Coronary artery (tissue), 2 donors: Measurements from ENCODE around the gene BRF1.

Source experiments
- DNase-seq: peaks from one replicate; pipeline ENCODE4 v3.0.0-alpha.2; 2017; ENCODE audit warnings: low spot score
- H3K27ac ChIP-seq, 2 donors: fragments of 200-600 bp; sonication (generic); one replicate each; pipeline ENCODE4 v1.5.1; 2016 to 2019
- H3K4me3 ChIP-seq: fragments of 200-600 bp; sonication (generic); 2 replicates; pipeline ENCODE4 v1.5.1; 2016; ENCODE audit warnings: mild to moderate bottlenecking, moderate library complexity
- TF ChIP-seq, protein P1 (sequence below): fragments of 200-600 bp; sonication (generic); IDR thresholded peaks from one replicate; pipeline ENCODE4 v1.5.1; 2019; ENCODE audit warnings: antibody characterized with exemption

The BRF1 gene

DNA sequence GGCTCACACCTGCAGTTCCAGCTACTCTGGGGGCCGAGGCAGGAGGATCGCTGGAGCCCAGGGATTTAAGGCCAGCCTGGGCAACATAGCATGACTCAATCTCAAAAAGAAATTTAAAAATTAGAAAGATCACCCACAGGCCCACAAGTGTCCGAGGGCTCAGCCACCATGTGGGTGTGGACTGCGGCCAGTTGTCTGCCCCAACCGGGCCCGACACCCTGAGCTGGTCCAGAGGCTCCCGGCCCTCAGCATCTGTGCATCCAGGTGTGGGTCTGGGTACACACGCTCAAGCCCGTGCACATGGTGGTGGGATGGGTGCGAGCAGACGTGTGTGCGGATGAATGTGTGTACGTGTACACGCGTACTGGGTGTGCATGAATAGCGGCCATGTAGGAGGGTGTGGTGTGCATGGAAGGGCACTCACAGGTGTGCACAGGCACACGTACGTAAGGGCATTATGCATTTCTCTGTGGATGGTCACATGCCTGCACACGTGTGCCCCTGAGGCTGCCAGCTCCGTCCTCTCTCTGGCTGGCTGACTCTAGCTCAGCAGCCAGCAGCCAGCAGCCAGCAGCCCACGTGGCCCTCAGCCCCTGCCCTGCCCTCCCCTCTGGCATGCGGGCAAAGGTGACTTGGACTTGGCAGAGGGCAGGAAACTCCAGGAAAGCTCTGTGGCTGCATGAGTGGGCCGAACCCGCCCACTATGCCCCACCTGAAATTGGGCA, 96.4 kb downstream of the BRF1 start:
- Histone ChIP-seq H3K27ac (peak overlapping the region in 1 of 2 donors; percentile 10), H3K4me3 (no peak overlapping the region)
- no peak for DNase-seq
- TF ChIP-seq, protein P1, sequence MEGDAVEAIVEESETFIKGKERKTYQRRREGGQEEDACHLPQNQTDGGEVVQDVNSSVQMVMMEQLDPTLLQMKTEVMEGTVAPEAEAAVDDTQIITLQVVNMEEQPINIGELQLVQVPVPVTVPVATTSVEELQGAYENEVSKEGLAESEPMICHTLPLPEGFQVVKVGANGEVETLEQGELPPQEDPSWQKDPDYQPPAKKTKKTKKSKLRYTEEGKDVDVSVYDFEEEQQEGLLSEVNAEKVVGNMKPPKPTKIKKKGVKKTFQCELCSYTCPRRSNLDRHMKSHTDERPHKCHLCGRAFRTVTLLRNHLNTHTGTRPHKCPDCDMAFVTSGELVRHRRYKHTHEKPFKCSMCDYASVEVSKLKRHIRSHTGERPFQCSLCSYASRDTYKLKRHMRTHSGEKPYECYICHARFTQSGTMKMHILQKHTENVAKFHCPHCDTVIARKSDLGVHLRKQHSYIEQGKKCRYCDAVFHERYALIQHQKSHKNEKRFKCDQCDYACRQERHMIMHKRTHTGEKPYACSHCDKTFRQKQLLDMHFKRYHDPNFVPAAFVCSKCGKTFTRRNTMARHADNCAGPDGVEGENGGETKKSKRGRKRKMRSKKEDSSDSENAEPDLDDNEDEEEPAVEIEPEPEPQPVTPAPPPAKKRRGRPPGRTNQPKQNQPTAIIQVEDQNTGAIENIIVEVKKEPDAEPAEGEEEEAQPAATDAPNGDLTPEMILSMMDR = no peak

DNA sequence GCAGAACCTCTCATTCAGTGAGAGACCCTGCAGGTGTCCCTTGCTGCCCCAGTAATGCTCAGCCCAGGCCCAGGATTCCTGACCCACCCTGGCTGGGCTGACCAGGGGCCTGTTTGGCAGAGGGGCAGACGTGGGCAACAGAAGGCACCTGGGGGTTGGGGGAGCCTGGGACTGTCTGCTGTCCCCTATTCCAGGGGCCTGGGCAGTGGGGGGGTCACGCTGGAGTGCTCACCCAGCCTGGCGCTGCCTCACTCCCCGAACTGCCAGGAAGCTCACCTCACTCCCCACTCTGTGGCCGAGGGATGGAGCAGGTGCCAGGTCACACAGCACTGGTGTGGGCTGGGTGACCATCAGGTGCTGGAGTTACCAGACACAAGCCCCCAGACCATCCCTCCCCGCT, 97.1 kb downstream of the BRF1 start:
- Histone ChIP-seq H3K4me3 (no peak overlapping the region), H3K27ac (no peak overlapping the region)
- TF ChIP-seq, protein P1 = no peak
- no peak for DNase-seq

DNA sequence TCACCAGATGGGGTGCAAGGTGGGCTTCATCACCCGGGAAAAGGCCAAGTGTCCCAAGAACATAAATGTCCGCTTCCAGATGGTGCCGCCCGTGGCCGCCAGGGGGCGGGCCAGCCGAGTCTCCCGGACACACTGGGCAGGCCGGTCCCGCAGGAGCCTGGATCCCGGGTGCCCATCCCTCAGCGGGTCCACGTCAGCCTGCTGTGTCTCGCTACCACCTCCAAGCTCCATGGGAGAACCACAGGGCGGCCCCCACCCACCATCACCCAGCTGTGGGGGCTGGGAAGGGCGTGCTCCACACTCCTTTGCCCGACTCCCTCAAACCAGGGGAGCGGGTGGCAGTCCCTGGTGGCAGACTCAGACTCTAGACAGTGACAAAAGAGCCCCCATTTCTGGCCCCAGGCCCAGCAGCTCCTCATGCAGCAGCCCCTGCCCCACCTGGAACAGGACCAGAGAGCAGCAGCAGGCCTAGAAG, 97.7 kb downstream of the BRF1 start:
- TF ChIP-seq, protein P1 = peak; percentile 92
- H3K4me3 ChIP-seq = no peak overlapping the region
- DNase-seq = no peak

DNA sequence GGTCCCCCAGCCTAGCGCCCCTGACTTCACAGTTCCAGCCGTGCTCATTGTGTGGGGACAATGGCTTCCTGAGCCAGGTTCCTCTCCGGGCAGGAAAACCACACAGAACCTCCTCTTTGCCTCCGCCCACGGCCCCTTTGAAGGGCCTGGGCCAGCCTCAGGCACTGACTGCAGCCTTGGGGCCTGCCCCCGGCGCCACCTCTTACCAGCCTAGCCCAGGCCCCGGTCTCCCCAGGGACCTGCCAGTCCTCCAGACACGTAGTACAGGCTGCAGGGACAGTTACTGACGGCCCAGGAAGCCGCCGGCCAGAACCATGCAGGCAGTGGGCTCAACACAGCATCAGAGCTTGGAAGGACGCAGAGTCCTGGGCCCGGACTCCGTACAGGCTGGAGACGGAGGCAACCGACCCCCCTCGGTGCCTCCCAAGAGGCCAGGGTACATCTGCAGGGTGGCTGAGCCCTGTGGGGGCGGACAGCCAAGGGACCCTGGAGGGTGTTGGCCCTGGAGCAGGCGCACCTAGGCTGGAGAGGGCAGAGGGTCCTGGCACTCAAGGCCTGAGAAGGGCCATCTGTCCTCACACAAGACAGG, 98.8 kb downstream of the BRF1 start:
- TF ChIP-seq, protein P1 = no peak
- Histone ChIP-seq H3K4me3 (no peak overlapping the region), H3K27ac (peak overlapping the region in 1 of 2 donors; percentile 32)
- no peak for DNase-seq

More for the DNA sequence above, 97.7 kb downstream of the BRF1 start:
- H3K27ac ChIP-seq = no peak overlapping the region

DNA sequence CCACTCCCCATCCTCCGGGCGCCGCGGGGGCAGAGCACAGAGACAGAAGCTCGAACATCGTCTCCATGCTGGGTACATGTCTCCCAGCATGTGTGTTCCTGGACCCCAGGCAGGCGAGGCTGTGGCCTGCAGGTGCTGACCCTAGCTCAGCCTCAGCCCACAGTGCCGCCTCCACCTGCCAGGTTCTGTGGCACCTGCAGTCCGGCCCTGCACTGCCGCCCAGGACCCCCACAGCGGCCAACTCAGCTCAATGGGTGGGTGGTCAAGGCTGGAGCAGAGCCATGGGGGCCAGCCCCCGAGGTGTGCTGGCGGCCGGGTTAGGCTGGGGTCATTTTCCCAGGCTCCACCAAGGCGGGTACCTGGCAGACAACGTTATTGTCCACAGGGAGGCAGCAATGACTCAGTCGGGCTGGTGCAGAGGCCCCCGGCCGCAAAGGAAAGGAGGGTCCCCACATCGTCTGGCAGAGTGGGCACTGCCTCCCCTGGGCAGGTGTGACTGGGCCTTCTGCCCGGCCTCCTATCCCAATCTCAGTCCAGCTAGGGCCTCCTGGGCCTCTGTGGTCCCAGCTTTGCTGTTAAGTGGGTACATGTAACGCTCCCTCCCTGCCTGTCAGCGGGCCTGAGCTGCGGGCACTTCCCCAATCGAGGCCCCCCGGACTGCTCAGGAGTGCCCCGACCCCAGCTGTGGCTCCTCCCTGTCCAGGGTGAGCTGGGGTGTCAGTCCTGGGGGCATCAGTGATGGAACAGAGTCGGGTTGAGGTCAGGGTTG, 99.5 kb downstream of the BRF1 start:
- Histone ChIP-seq H3K27ac (peak overlapping the region in 1 of 2 donors; percentile 32), H3K4me3 (no peak overlapping the region)
- no peak for DNase-seq
- TF ChIP-seq, protein P1 = no peak

DNA sequence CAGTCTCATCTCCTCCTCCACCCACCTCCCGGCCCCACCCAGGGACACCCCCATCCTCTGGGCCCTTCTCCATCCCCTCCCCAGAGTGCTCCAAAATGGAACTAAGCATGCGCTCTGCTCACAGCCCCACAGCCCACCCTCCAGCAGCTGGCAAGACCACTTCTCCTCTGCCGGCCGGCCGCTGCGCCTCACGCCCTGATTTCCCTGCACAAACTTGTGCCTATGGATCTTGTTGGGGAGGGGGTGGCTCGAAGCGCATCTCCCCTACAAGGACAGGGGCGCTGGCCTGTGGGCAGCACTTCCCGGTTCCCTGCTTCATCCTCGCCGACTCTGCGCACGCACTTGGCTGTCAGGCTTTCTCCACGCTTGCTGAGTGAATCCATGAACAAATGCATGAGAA, 100.2 kb downstream of the BRF1 start:
- no peak overlapping the region for H3K27ac ChIP-seq
- DNase-seq = no peak
- TF ChIP-seq, protein P1 = no peak
- no peak overlapping the region for H3K4me3 ChIP-seq
